Activated T-cell treated with anti-CD3 and anti-CD28 coated beads, Interleukin-2, amount 50 U/mL, for 24 hours (primary cell): ENCODE data around the gene FBXW5.

Experiments used
- DNase-seq: peaks from one replicate; pipeline ENCODE4 v3.0.0-alpha.2; 2020
- H3K27ac Mint-ChIP-seq: 2 replicates; pipeline ENCODE4 v1.8.0; 2020; ENCODE audit warnings: mild to moderate bottlenecking, mixed read lengths
- H3K27me3 Mint-ChIP-seq: 2 replicates; pipeline ENCODE4 v1.8.0; 2020; ENCODE audit warnings: mixed read lengths
- H3K36me3 Mint-ChIP-seq: 2 replicates; pipeline ENCODE4 v1.8.0; 2020; ENCODE audit warnings: low read depth, mixed read lengths
- H3K4me1 Mint-ChIP-seq: 2 replicates; pipeline ENCODE4 v1.8.0; 2020; ENCODE audit warnings: low read depth, mixed read lengths
- H3K4me3 Mint-ChIP-seq: 2 replicates; pipeline ENCODE4 v1.8.0; 2020; ENCODE audit warnings: mild to moderate bottlenecking, moderate library complexity, mixed read lengths
- H3K9me3 Mint-ChIP-seq: 2 replicates; pipeline ENCODE4 v1.8.0; 2020; ENCODE audit warnings: mixed read lengths

The FBXW5 gene

DNA sequence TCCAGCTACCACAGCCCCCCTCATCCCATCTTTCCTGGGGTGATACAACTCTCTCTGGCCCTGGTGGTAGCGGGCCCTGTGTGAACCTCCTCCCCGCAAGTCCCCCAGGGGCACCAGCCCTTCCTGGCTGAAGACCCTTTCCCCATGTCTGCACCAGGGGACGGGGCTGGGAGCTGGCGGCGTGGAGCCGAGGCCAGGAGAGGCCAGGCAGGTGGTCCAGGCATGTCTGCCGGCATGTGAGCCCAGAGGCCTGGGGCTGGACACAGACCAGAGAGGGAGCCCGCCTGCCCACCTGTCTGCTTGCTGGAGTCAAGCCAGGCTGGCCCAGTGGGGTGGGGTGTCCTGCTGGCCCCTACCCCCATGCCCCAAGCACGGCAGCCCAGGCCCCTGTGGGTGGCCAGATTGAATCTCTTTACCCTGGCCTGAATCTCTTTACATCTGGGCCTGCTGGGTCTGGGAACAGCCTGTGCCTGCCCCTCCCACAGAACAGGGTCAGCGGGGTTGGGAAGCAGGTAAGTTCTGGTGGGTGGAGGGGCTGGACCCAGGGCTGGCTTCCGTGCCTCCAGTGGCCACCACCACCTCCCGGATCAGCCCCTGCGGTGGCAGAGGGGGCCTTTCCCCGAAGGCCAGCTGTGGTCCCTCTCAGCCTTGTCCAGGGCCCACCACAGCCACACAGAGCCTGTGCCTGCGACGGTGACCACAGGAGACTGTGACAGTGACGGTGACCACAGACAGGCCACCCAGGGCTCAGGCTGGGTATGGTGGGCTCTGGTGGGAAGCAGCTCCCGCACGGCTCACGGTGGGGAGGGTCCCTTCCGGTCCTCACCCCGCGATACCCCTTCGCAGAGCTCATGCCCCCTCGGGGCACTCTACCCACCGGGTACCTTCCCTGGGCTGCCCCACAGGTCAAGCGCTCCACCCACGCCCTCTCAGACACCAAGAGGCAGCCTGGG, 14.6 kb upstream of the FBXW5 start:
- peaks cover 15% of the 10 kb centered on the region for H3K4me1 Mint-ChIP-seq
- H3K27me3 Mint-ChIP-seq: no peaks in the 10 kb centered on the region
- peaks cover 2% of the 10 kb centered on the region for H3K9me3 Mint-ChIP-seq
- no peaks in the 10 kb centered on the region for H3K36me3 Mint-ChIP-seq
- DNase-seq: no peak
- no peak overlapping the region for H3K27ac Mint-ChIP-seq
- H3K4me3 Mint-ChIP-seq: no peak overlapping the region

DNA sequence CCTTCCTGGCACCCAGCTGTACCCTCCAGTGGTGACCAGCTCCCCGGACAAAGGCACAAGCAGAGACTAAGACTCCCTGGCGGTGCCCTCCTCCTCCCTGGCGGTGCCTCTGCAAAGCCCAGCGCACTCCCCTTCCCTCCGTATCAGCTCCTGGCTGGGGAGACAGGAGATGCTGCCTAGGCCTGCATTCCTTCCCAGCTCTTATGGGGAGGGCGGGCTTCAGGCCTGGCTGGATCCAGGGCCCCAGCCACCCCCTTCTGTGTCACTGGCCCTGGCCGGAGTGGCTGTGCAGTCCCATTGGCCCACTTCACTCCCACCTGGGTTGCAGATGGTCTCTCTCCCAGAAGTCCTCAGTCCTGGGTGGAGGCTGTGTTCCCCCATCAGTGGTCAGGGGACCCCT, 13.9 kb upstream of the FBXW5 start:
- Mint-ChIP-seq H3K36me3 (no peaks in the 10 kb centered on the region), H3K4me3 (no peak overlapping the region), H3K9me3 (peaks cover 2% of the 10 kb centered on the region), H3K27ac (no peak overlapping the region), H3K27me3 (no peaks in the 10 kb centered on the region), H3K4me1 (peaks cover 15% of the 10 kb centered on the region)
- no peak for DNase-seq

DNA sequence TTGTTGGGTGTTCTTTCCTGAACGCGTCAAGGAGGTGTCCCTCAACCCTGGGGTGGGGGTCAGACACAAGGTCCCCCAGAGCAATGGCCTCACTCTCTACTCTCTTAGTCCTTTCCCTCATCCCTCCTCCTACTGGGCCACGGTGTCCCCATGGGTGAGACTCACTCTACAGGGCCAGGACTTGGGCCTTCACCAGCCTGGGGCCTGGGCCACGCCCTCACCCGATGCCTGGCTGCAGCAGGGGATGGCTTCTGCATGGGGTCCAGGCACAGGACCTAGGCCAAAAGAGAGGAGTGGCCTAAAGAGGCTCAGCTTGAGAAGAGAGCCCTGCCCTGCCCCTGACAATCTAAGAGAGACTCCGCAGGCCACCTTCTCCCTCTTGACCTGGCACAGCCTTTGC, 13.4 kb upstream of the FBXW5 start:
- Mint-ChIP-seq H3K27me3 (no peaks in the 10 kb centered on the region), H3K36me3 (no peaks in the 10 kb centered on the region), H3K9me3 (peaks cover 2% of the 10 kb centered on the region), H3K4me3 (no peak overlapping the region), H3K27ac (no peak overlapping the region), H3K4me1 (peaks cover 13% of the 10 kb centered on the region)
- DNase-seq: no peak

DNA sequence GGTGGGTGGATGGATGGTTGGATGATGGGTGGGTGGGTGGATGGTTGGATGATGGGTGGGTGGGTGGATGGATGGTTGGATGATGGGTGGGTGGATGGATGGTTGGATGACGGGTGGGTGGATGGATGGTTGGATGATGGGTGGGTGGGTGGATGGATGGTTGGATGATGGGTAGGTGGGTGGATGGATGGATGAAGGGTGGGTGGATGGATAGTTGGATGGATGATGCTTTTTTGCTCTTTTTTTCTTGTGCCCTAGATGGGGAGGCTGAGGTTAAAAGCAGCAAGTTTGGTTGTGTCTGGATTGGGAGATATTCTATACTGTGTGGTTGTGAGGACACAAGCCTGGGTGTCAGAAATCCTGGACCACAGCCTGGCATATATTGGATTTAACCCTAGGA, 12.9 kb upstream of the FBXW5 start:
- H3K27me3 Mint-ChIP-seq: no peaks in the 10 kb centered on the region
- peaks cover 2% of the 10 kb centered on the region for H3K9me3 Mint-ChIP-seq
- no peak overlapping the region for H3K27ac Mint-ChIP-seq
- H3K4me3 Mint-ChIP-seq: no peak overlapping the region
- no peaks in the 10 kb centered on the region for H3K36me3 Mint-ChIP-seq
- no peak for DNase-seq
- H3K4me1 Mint-ChIP-seq: peaks cover 8% of the 10 kb centered on the region

DNA sequence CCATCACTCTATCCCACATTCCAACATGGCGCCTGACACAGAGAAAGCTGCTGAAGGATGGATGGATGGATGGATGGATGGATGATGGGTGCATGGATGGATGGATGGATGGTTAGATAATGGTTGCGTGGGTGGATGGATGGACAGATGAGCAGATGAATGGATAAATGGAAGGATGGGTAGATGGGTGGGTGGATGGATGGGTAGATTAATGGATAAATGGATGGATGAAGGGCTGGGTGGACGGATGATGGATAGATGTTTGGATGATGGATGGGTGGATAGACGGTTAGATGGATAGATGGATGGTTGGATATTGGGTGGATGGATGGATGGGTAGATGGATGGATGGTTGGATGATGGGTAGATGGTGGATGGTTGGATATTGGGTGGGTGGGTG, 12.1 kb upstream of the FBXW5 start:
- Mint-ChIP-seq H3K4me1 (peaks cover 5% of the 10 kb centered on the region), H3K9me3 (peaks cover 2% of the 10 kb centered on the region), H3K27me3 (no peaks in the 10 kb centered on the region), H3K4me3 (no peak overlapping the region), H3K36me3 (no peaks in the 10 kb centered on the region), H3K27ac (no peak overlapping the region)
- DNase-seq: no peak

DNA sequence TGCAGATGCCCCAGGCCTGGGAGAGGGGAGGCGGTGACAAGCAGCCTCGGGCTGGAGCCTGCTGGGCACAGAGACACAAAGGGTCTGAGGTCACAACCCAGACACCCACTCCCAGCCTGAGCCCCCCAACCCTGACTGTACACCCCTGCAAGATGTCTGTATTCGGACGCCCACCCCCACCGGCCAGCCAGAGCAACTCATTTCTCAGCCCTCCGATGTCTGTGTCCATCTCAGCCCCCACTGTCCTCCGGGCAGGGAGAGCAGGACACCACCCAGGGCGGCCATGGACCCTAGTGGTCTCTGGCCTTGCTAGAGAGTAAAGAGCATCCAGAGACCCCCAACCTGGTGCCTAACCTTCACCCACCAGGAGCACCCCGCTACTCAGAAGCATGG, 11.4 kb upstream of the FBXW5 start:
- H3K4me1 Mint-ChIP-seq: peaks cover 5% of the 10 kb centered on the region
- DNase-seq: no peak
- H3K27ac Mint-ChIP-seq: no peak overlapping the region
- H3K9me3 Mint-ChIP-seq: peaks cover 2% of the 10 kb centered on the region
- no peak overlapping the region for H3K4me3 Mint-ChIP-seq
- no peaks in the 10 kb centered on the region for H3K27me3 Mint-ChIP-seq
- no peaks in the 10 kb centered on the region for H3K36me3 Mint-ChIP-seq

DNA sequence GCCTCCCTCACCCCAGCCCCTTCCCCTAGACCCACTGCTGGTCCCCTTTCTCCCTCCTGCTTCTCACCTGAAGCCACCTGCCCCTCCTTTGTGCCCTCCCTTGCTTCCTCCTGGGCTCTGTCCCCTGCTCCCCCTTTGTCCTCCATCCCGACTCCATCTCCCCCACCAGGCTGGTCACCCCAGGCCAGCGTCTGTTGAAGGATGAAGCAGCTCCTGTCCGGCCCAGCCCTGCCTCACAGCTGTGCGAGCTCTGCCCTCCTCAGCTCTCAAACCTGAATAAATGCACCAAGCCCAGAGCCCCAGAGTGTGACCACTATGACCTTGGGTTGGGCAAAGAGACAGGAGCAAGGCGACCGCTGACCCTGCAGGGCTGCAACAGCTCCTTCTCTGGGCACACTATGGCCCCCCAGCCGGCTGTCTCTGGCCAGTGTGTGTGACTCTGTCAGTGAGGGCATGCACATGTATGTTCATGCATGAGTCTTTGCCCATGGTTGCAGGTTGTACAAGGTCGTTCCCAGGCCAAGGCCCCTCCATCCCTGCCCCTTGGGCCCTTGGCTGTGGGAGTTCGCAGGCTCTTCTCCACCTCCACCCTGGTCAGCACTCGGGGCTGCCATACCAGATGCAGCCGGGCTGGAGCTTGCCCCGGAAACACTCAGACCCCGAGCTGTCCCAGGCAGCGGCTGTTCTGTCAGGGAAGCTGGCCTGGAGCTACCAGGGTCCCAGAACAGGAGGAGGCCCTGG, 10.8 kb upstream of the FBXW5 start:
- DNase-seq: no peak
- Mint-ChIP-seq H3K27me3 (no peaks in the 10 kb centered on the region), H3K36me3 (no peaks in the 10 kb centered on the region), H3K27ac (no peak overlapping the region), H3K4me1 (peaks cover 6% of the 10 kb centered on the region), H3K9me3 (peaks cover 2% of the 10 kb centered on the region), H3K4me3 (no peak overlapping the region)

DNA sequence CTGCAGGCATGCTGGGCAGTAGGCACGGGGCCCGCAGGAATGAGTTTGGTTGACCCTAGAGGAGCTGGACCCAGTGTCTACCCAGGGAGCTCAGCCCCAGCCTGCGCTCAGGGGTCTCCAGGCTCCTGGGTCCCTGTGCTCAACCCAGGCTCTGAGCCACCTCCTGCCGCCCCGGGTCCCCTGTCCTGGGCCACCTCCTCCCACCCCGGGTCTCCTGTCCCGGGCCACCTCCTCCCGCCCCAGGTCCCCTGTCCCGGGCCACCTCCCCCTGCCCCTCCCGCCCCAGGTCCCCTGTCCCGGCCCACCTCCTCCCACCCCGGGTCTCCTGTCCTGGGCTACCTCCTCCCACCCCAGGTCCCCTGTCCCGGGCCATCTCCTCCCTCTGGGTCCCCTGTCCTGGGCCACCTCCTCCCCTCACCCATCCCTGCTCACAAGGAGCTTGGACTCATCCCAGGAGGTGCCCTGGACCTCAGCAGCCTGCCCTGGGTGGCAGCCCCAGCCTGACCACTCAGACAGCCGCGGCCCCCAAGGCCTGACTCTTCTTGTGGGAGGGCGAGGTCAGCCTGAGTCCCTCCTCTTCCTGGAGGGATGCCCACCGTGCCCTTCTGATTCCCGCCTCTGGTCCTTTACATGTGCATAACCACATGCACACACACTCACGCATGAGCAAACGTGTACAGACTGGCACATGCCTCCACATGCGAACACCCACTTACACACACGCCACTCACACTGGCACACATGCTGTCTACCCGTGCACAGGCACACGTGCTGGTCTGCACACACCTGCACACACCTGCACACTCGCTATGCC, 9.9 kb upstream of the FBXW5 start:
- Mint-ChIP-seq H3K4me1 (peaks cover 10% of the 10 kb centered on the region), H3K9me3 (peaks cover 2% of the 10 kb centered on the region), H3K4me3 (no peak overlapping the region), H3K27ac (no peak overlapping the region), H3K27me3 (no peaks in the 10 kb centered on the region), H3K36me3 (no peaks in the 10 kb centered on the region)
- DNase-seq: no peak

DNA sequence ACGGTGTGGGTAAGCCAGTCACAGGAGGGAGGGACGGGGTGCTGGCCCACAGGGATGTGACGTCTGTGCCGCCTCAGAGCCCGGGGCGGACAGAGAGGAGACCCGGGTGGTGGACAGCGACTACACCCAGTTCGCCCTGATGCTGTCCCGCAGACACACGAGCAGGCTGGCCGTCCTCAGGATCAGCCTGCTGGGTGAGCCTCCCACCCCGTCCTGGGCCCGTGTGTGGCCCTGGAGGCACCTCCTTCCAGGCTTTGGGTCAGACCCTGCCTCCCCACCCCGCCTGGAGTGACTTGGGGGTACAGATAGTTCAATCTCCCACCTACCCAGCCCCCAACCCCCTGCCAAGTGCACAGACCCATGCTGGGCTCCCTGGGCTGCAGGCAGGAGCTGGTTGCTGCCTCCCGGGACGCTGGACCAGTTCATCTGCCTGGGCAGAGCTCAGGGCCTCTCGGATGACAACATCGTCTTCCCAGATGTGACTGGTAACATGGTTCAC, 9.3 kb upstream of the FBXW5 start:
- Mint-ChIP-seq H3K27ac (no peak overlapping the region), H3K27me3 (no peaks in the 10 kb centered on the region), H3K4me1 (peaks cover 10% of the 10 kb centered on the region), H3K4me3 (no peak overlapping the region), H3K36me3 (no peaks in the 10 kb centered on the region), H3K9me3 (peaks cover 2% of the 10 kb centered on the region)
- no peak for DNase-seq

DNA sequence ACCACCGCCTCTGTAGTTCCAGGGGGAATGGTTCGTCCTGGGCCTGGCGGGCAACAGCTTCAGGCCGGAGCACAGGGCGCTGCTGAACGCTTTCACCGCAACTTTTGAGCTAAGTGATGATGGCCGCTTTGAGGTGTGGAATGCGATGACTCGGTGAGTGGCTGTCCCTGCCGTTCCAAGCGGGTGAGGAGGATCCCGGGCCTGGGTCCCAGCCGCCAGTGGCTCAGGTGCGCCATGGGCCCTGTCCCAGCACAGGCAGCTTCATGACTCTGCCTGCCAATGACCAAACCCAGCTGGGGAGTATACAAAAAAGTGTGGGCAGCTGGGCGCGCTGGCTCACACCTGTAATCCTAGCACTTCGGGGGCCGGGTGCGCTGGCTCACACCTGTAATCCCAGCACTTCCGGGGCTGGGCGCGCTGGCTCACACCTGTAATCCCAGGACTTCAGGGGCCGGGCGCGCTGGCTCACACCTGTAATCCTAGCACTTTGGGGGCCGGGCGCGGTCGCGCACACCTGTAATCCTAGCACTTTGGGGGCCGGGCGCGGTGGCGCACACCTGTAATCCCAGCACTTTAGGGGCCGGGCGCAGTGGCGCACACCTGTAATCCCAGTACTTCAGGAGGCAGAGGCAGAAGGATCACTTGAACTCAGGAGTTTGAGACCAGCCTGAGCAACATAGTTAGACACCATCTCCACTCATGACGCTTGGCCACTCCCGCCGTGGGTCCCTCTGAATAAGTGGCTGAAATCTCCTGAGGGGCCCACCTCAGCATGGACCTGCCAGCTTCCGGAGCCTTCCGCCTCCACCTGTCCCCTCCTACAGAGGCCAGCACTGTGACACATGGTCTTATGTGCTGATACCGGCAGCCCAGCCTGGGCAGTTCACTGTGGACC, 8.6 kb upstream of the FBXW5 start:
- H3K4me3 Mint-ChIP-seq: no peak overlapping the region
- H3K9me3 Mint-ChIP-seq: peaks cover 2% of the 10 kb centered on the region
- H3K27ac Mint-ChIP-seq: no peak overlapping the region
- DNase-seq: no peak
- no peaks in the 10 kb centered on the region for H3K36me3 Mint-ChIP-seq
- H3K27me3 Mint-ChIP-seq: no peaks in the 10 kb centered on the region
- H3K4me1 Mint-ChIP-seq: peaks cover 12% of the 10 kb centered on the region

DNA sequence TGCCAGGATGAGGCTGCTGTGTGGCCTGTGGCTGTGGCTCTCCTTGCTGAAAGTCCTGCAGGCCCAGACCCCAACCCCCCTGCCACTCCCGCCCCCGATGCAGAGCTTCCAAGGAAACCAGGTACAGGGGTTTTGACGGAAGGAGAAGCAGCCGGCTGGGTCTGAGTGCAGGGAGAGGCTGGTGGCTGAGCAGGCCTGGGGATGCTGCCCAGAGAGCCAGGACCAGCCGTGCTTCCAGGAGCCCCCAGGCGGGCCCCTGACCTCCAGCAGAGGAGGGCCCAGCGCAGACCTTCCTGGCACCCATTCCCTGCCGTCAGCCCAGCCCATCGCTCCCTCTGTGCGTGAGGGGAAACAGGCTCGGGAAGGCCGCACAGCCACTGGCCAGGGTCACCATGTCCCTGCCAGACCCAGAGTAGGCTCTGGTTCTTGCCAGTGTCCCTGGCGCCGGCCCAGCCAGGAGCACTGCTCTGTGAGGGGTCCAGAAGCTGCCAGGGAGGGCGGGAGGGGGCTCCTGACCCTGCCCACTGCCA, 7.8 kb upstream of the FBXW5 start:
- Mint-ChIP-seq H3K27ac (no peak overlapping the region), H3K36me3 (no peaks in the 10 kb centered on the region), H3K9me3 (peaks cover 2% of the 10 kb centered on the region), H3K27me3 (no peaks in the 10 kb centered on the region), H3K4me1 (peaks cover 13% of the 10 kb centered on the region), H3K4me3 (no peak overlapping the region)
- no peak for DNase-seq

DNA sequence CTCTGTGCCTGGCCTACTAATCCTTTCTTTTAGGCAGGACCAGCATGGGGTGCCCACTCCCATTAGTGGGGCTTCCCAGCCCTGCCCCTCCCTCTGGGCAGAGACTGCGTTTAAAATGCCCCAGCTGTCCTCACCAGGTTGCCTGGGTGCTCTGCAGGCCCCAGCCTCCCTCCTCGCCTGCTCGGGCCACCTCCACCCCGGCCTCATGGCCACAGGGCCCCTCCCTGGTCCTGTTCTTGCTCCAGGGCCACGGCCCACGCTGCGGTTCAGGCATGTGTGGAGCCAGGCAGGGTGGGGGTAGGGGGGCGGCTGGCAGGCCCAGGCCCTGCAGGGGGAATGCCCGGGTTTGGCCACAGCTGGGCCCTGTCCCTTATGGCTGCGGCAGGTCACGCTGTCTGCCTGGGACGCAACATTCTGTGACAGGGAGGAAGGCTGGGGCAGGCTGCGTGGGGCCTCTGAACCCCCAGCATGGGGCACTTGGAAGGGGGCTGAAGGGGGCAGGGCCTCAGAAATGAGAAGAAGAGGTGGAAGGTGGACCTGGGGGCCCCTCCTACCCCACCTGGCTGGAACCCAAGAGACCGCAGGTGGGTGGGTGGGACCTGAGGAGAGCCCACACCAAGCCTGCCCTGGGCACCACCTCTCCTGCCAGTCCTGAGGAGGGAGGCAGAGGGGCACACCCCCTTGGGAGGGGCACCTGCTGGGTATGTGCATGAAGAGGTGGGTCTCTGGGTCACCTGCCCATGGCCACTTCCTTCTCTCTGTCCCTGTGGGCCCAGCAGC, 7.2 kb upstream of the FBXW5 start, which contains the start of gene LCN12:
Gene LCN12, plus strand, starts transcription at position 733 of the 780 bp plus-strand sequence. CDS start 55 bp downstream, outside the sequence.
- Mint-ChIP-seq H3K27ac (no peak within 1 kb of the TSS), H3K36me3 (no peaks in the 10 kb centered on the region), H3K9me3 (peaks cover 2% of the 10 kb centered on the region), H3K4me1 (peaks cover 15% of the 10 kb centered on the region), H3K27me3 (no peaks in the 10 kb centered on the region), H3K4me3 (no peak within 1 kb of the TSS)
- no peak for DNase-seq
